Measurements from ENCODE around the gene PSMC6.

The PSMC6 gene

DNA sequence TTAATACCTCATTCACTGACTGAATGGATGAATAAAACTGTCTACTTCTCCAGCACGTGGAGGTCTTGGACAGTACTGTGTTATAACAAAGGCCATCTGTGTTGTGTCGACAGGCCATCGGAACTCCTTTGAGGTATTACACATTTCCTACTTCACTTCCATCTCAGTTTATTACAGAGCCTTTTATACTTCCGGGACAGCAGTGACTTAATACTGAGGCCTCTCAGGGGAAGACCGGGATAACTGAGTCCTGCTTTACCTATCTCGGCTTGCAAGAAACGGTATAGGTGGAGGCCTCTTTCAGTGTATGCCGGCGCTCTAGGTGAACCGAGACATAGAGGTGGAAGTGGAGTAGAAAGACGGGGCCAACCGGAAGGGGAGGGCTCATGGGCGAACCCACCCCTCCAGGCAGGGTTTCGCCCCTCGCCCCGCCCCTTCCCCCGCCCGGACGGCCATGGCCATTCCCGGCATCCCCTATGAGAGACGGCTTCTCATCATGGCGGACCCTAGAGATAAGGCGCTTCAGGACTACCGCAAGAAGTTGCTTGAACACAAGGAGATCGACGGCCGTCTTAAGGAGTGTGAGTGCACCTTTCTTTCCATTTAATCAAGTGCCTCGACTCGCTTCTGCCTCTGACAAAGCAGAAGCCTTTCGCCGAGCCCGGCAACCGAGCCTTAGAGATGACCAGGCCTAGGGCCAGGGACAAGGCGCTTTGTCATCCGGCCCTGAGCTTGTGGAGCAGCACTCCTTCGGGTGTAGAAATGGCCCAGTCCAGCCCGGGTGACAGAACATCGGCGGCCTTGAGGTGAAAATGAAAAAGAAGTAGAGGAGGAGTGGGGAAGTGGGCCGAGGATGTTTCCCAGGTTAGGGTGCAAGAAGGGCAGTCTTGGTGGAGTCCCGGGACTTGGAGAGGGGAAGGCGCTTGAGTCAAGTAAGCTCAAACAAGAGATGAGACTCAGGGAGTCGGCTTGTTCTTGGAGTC lies at the start of gene PSMC6:
PSMC6 (plus strand) TSS at position 477 of the 983 bp plus-strand sequence; CDS start at position 497, 20 bp downstream.
- TF ChIP-seq, protein P1, sequence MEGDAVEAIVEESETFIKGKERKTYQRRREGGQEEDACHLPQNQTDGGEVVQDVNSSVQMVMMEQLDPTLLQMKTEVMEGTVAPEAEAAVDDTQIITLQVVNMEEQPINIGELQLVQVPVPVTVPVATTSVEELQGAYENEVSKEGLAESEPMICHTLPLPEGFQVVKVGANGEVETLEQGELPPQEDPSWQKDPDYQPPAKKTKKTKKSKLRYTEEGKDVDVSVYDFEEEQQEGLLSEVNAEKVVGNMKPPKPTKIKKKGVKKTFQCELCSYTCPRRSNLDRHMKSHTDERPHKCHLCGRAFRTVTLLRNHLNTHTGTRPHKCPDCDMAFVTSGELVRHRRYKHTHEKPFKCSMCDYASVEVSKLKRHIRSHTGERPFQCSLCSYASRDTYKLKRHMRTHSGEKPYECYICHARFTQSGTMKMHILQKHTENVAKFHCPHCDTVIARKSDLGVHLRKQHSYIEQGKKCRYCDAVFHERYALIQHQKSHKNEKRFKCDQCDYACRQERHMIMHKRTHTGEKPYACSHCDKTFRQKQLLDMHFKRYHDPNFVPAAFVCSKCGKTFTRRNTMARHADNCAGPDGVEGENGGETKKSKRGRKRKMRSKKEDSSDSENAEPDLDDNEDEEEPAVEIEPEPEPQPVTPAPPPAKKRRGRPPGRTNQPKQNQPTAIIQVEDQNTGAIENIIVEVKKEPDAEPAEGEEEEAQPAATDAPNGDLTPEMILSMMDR (IDR thresholded peaks at IDR 0.05; ENCODE audit: borderline replicate concordance, insufficient read depth, low read depth, low read length), result no peak
- H3K4me3 ChIP-seq (ENCODE audit: low read depth, low read length), result peak within 1 kb of the TSS; percentile 82

GRCh38 chr14:52660325-52660724 lies 46.7 kb upstream of the PSMC6 start:
- H3K4me3 ChIP-seq (ENCODE audit: low read depth, low read length), result no peak overlapping the region
- TF ChIP-seq, protein P1 (IDR thresholded peaks at IDR 0.05; ENCODE audit: borderline replicate concordance, insufficient read depth, low read depth, low read length), result no peak

DNA sequence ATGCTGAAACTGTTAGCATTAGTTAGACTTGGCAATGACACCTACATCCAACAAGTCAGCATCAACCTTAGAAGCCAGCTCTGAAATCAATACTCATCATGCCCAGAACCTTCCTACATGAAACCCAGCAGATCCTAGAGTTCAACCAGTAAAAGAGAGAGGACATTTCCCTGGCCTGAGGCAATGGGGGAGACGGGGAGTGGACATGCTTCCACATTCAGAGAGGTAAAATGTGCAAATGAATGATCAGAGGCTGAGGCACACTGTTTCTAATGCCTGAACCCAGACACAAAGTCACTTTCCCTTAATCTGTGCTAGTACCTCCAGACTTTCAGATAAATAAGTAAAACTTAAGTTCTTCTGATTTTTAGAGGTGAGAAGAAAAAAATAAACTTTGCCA lies 46.2 kb upstream of the PSMC6 start:
- TF ChIP-seq, protein P1 (IDR thresholded peaks at IDR 0.05; ENCODE audit: borderline replicate concordance, insufficient read depth, low read depth, low read length), result no peak
- H3K4me3 ChIP-seq (ENCODE audit: low read depth, low read length), result no peak overlapping the region

GRCh38 chr14:52661314-52661713 lies 45.7 kb upstream of the PSMC6 start:
- TF ChIP-seq, protein P1 (IDR thresholded peaks at IDR 0.05; ENCODE audit: borderline replicate concordance, insufficient read depth, low read depth, low read length), result no peak
- H3K4me3 ChIP-seq (ENCODE audit: low read depth, low read length), result no peak overlapping the region

DNA sequence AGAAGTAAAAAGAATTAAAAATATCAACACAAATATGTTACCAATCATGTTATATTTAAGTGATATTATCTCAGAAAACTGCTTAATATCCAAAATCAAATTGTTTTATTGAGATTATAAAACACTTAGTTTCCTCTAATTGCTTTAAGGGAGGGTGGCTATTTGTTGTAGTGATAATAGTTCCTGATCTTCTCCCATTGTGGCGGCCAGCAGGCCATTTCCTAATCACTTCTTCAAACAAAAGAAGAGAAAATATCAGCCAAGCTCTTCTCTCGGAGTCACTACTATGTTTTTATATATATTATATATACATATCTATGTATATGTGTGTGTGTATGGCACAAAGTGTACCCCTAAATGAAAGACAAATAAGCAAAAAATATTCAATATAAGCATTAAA lies 43.1 kb upstream of the PSMC6 start:
- no peak overlapping the region for H3K4me3 ChIP-seq (ENCODE audit: low read depth, low read length)
- TF ChIP-seq, protein P1 (IDR thresholded peaks at IDR 0.05; ENCODE audit: borderline replicate concordance, insufficient read depth, low read depth, low read length), result no peak

DNA sequence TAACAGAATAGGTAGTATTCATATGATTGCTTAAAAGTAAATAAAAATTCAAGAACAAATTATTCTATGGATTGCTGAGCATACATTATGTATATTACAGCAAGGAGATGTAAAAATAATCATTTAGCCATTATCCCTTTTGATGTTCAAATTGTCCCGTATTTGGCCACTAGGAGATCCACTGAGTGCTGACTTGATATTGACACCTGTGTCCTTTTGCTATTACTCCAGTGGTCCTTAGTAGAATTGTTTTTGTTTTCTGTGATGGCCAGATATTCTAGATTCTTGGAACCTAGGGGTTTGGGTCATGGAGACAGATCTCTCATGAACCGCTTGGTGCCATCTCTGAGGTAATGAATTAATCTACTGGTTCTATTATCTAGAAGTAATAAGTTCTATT lies 28.4 kb upstream of the PSMC6 start:
- TF ChIP-seq, protein P1 (IDR thresholded peaks at IDR 0.05; ENCODE audit: borderline replicate concordance, insufficient read depth, low read depth, low read length), result peak; percentile 30; the same call in 1 of the 2 replicates
- H3K4me3 ChIP-seq (ENCODE audit: low read depth, low read length), result no peak overlapping the region
